ENCODE measurements around the gene SPRN. TPM values are rescaled to one million over a fixed set of nuclear protein-coding genes. Genes with fewer than 3 reads are reported as not detected.

SPRN gene
- total RNA-seq, 2 experiments from 2014 or later = not detected

- ATAC-seq (no peak), DNase-seq (no peak)
- H3K4me1 Mint-ChIP-seq = no peaks in the 10 kb centered on the region
- intact Hi-C loops (cut with DNase I, micrococcal nuclease) = no loop called here
- ChIA-PET POLR2A (no interaction called here), CTCF (no interaction called here)
- H3K27ac Mint-ChIP-seq = no peak overlapping the region
- peaks cover 5% of the 10 kb centered on the region for H3K36me3 Mint-ChIP-seq (ENCODE audit: low read depth)
- H3K9me3 Mint-ChIP-seq (ENCODE audit: low read depth) = no peaks in the 10 kb centered on the region
- no peaks in the 10 kb centered on the region for H3K27me3 Mint-ChIP-seq
- H3K4me3 Mint-ChIP-seq = no peak overlapping the region
These were observed 38.3 kb upstream of the SPRN start for GRCh38 chr10:133462512-133463305.

GRCh38 chr10:133461841-133462240 is 37.4 kb upstream of the SPRN start:
- H3K36me3 Mint-ChIP-seq (ENCODE audit: low read depth) = no peaks in the 10 kb centered on the region
- H3K9me3 Mint-ChIP-seq (ENCODE audit: low read depth) = no peaks in the 10 kb centered on the region
- DNase-seq (no peak), ATAC-seq (no peak)
- no peak overlapping the region for H3K27ac Mint-ChIP-seq
- H3K4me1 Mint-ChIP-seq = no peaks in the 10 kb centered on the region
- no peaks in the 10 kb centered on the region for H3K27me3 Mint-ChIP-seq
- POLR2A ChIA-PET = no interaction called here
- CTCF ChIA-PET = no interaction called here
- H3K4me3 Mint-ChIP-seq = no peak overlapping the region
- intact Hi-C loops (cut with DNase I, micrococcal nuclease) = no loop called here

GRCh38 chr10:133461027-133461426 is 36.6 kb upstream of the SPRN start:
- Mint-ChIP-seq H3K27me3 (no peaks in the 10 kb centered on the region), H3K4me3 (no peak overlapping the region), H3K36me3 (ENCODE audit: low read depth) (no peaks in the 10 kb centered on the region), H3K27ac (no peak overlapping the region), H3K4me1 (no peaks in the 10 kb centered on the region), H3K9me3 (ENCODE audit: low read depth) (no peaks in the 10 kb centered on the region)
- CTCF ChIA-PET = interaction anchor here (0.7 kb wide), 1 partner anchor 315 kb away, joined by 3 read pairs; no protein-coding TSS in a partner anchor
- intact Hi-C loops (cut with DNase I, micrococcal nuclease) = no loop called here
- no peak for DNase-seq
- POLR2A ChIA-PET = no interaction called here
- no peak for ATAC-seq

GRCh38 chr10:133460208-133460769 is 35.9 kb upstream of the SPRN start:
- POLR2A ChIA-PET = no interaction called here
- no peaks in the 10 kb centered on the region for H3K9me3 Mint-ChIP-seq (ENCODE audit: low read depth)
- H3K36me3 Mint-ChIP-seq (ENCODE audit: low read depth) = no peaks in the 10 kb centered on the region
- H3K27me3 Mint-ChIP-seq = no peaks in the 10 kb centered on the region
- no peak overlapping the region for H3K27ac Mint-ChIP-seq
- DNase-seq (no peak), ATAC-seq (no peak)
- CTCF ChIA-PET = interaction anchor here (0.7 kb wide), 1 partner anchor 314 kb away, joined by 3 read pairs; no protein-coding TSS in a partner anchor
- intact Hi-C loops (cut with DNase I, micrococcal nuclease) = no loop called here
- H3K4me3 Mint-ChIP-seq = no peak overlapping the region
- H3K4me1 Mint-ChIP-seq = no peaks in the 10 kb centered on the region

- Mint-ChIP-seq H3K4me1 (no peaks in the 10 kb centered on the region), H3K27me3 (no peaks in the 10 kb centered on the region), H3K36me3 (ENCODE audit: low read depth) (no peaks in the 10 kb centered on the region), H3K27ac (no peak overlapping the region), H3K4me3 (no peak overlapping the region), H3K9me3 (ENCODE audit: low read depth) (no peaks in the 10 kb centered on the region)
- intact Hi-C loops (cut with DNase I, micrococcal nuclease) = no loop called here
- POLR2A ChIA-PET = no interaction called here
- DNase-seq (no peak), ATAC-seq (no peak)
- CTCF ChIA-PET = no interaction called here
These were observed 35.2 kb upstream of the SPRN start for GRCh38 chr10:133459454-133460207.

GRCh38 chr10:133458710-133459453 is 34.5 kb upstream of the SPRN start:
- Mint-ChIP-seq H3K27me3 (no peaks in the 10 kb centered on the region), H3K9me3 (ENCODE audit: low read depth) (no peaks in the 10 kb centered on the region), H3K36me3 (ENCODE audit: low read depth) (no peaks in the 10 kb centered on the region), H3K4me1 (no peaks in the 10 kb centered on the region), H3K4me3 (no peak overlapping the region), H3K27ac (no peak overlapping the region)
- CTCF ChIA-PET = no interaction called here
- no peak for DNase-seq
- POLR2A ChIA-PET = no interaction called here
- no peak for ATAC-seq
- intact Hi-C loops (cut with DNase I, micrococcal nuclease) = no loop called here

- ChIA-PET CTCF (no interaction called here), POLR2A (no interaction called here)
- Mint-ChIP-seq H3K27ac (no peak overlapping the region), H3K36me3 (ENCODE audit: low read depth) (no peaks in the 10 kb centered on the region), H3K4me1 (no peaks in the 10 kb centered on the region), H3K9me3 (ENCODE audit: low read depth) (no peaks in the 10 kb centered on the region), H3K4me3 (no peak overlapping the region), H3K27me3 (no peaks in the 10 kb centered on the region)
- DNase-seq (no peak), ATAC-seq (no peak)
- intact Hi-C loops (cut with DNase I, micrococcal nuclease) = no loop called here
These were observed 33.7 kb upstream of the SPRN start for GRCh38 chr10:133458021-133458709.

- POLR2A ChIA-PET = no interaction called here
- Mint-ChIP-seq H3K27me3 (no peaks in the 10 kb centered on the region), H3K27ac (no peak overlapping the region), H3K4me1 (no peaks in the 10 kb centered on the region), H3K4me3 (no peak overlapping the region), H3K9me3 (ENCODE audit: low read depth) (no peaks in the 10 kb centered on the region), H3K36me3 (ENCODE audit: low read depth) (no peaks in the 10 kb centered on the region)
- CTCF ChIA-PET = no interaction called here
- no peak for DNase-seq
- intact Hi-C loops (cut with DNase I, micrococcal nuclease) = no loop called here
- no peak for ATAC-seq
These were observed 32.8 kb upstream of the SPRN start for GRCh38 chr10:133457100-133457841.

GRCh38 chr10:133456041-133456951 is 31.9 kb upstream of the SPRN start:
- Mint-ChIP-seq H3K4me3 (no peak overlapping the region), H3K27me3 (no peaks in the 10 kb centered on the region), H3K4me1 (no peaks in the 10 kb centered on the region), H3K27ac (no peak overlapping the region), H3K36me3 (ENCODE audit: low read depth) (no peaks in the 10 kb centered on the region), H3K9me3 (ENCODE audit: low read depth) (no peaks in the 10 kb centered on the region)
- intact Hi-C loops (cut with DNase I, micrococcal nuclease) = no loop called here
- ATAC-seq (no peak), DNase-seq (no peak)
- ChIA-PET POLR2A (no interaction called here), CTCF (no interaction called here)

- H3K36me3 Mint-ChIP-seq (ENCODE audit: low read depth) = no peaks in the 10 kb centered on the region
- POLR2A ChIA-PET = no interaction called here
These were observed 31.2 kb upstream of the SPRN start for GRCh38 chr10:133455611-133456031.

More at GRCh38 chr10:133455611-133456031, 31.2 kb upstream of the SPRN start:
- H3K27ac Mint-ChIP-seq = no peak overlapping the region
- CTCF ChIA-PET = no interaction called here
- no peaks in the 10 kb centered on the region for H3K27me3 Mint-ChIP-seq
- no peak overlapping the region for H3K4me3 Mint-ChIP-seq
- DNase-seq = no peak
- no peaks in the 10 kb centered on the region for H3K9me3 Mint-ChIP-seq (ENCODE audit: low read depth)
- H3K4me1 Mint-ChIP-seq = no peaks in the 10 kb centered on the region
- intact Hi-C loops (cut with DNase I, micrococcal nuclease) = no loop called here
- no peak for ATAC-seq
